ENCODE measurements around the gene ADCY5.

- no peak for TF ChIP-seq EP300 (IDR thresholded peaks at IDR 0.05)
- TF ChIP-seq CTCF (IDR thresholded peaks at IDR 0.05) = no peak
Observed at GRCh38 chr3:123335007-123335670, 113.8 kb downstream of the ADCY5 start.
